BJ (cell line): ENCODE data around the gene ANKRD40. TPM values are rescaled to one million over a fixed set of nuclear protein-coding genes. Genes with fewer than 3 reads are reported as not detected.
A peak's percentile ranks its signal among the peaks of the same experiment; 100 is the strongest.

Experiments used
- CTCF ChIA-PET: fragments of 350-600 bp; formaldehyde crosslinking; extraction: SDS; loops from one replicate; lab custom pipeline; 2021; ENCODE audit warnings: antibody characterized with exemption, inconsistent platforms; lab: Yijun Ruan, JAX
- POLR2A ChIA-PET: fragments of 300-600 bp; sonication (Branson Sonifier 250); formaldehyde crosslinking; extraction: SDS; loops from one replicate; lab custom pipeline; 2021; ENCODE audit warnings: antibody characterized with exemption; lab: Charles Lee
- DNase-seq: peaks from one replicate; pipeline ENCODE4 v3.0.0-alpha.2; 2011; ENCODE audit warnings: low read depth
- H3K27me3 ChIP-seq: 2 replicates; pipeline ENCODE4 v1.6.0; 2011; ENCODE audit warnings: low read length; ENCODE audit not compliant: control insufficient read depth, insufficient read depth
- H3K36me3 ChIP-seq: 2 replicates; pipeline ENCODE4 v1.5.1; 2011; ENCODE audit warnings: low read length; ENCODE audit not compliant: control insufficient read depth, insufficient read depth
- H3K4me3 ChIP-seq: 2 replicates; pipeline ENCODE4 v1.5.1; 2011; ENCODE audit warnings: low read depth, mild to moderate bottlenecking, control low read depth, low read length
- CTCF ChIP-seq: IDR thresholded peaks from 2 replicates; pipeline ENCODE4 v1.5.1; 2011; ENCODE audit warnings: low read depth, mild to moderate bottlenecking, control low read depth, inconsistent platforms, low read length, moderate library complexity; ENCODE audit not compliant: insufficient read depth
- polyA minus RNA-seq: library from RNA; depleted of rRNA, polyadenylated mRNA; stranded (reverse); fragments of >200 nt; gene quantifications from 2 replicates; pipeline ENCODE4 v1.2.3, GENCODE V29; 2011; rRNA and poly(A)+ RNA removed
- polyA plus RNA-seq: library from polyadenylated mRNA; depleted of rRNA; stranded (reverse); fragments of >200 nt; gene quantifications from 2 replicates; pipeline ENCODE4 v1.2.3, GENCODE V29; 2011; rRNA removed

Gene ANKRD40
- polyA plus RNA-seq (19.0 and 29.5 TPM in 2 replicates), polyA minus RNA-seq (17.5 and 22.8 TPM in 2 replicates)

- ChIA-PET POLR2A (interaction anchor here (1.0 kb wide), 1 partner anchor 10 kb away, joined by 7 read pairs; no protein-coding TSS in a partner anchor), CTCF (interaction anchor here (0.6 to 6.6 kb wide), 4 partner anchors 9 to 157 kb away, joined by 3 to 32 read pairs (median 3); no protein-coding TSS in a partner anchor)
- peak within 1 kb of the TSS; percentile 68 for H3K4me3 ChIP-seq
- H3K27me3 ChIP-seq = no peaks in the 10 kb centered on the region
- no peaks in the 10 kb centered on the region for H3K36me3 ChIP-seq
- no peak for TF ChIP-seq CTCF
- DNase-seq = peak; percentile 76
Observed at GRCh38 chr17:50707289-50708049, at the start of gene ANKRD40. Gene ANKRD40, minus strand, starts transcription at chr17:50707914. Its CDS starts 260 bp downstream, at chr17:50707654.

- POLR2A ChIA-PET = no interaction called here
- Histone ChIP-seq H3K4me3 (no peak overlapping the region), H3K27me3 (no peaks in the 10 kb centered on the region), H3K36me3 (peaks cover 6% of the 10 kb centered on the region)
- DNase-seq = no peak
- CTCF ChIA-PET = no interaction called here
- TF ChIP-seq CTCF = no peak
Observed at GRCh38 chr17:50754521-50754920, 46.8 kb upstream of the ANKRD40 start.

GRCh38 chr17:50749245-50749644 lies 41.5 kb upstream of the ANKRD40 start:
- ChIA-PET POLR2A (no interaction called here), CTCF (no interaction called here)
- no peak for TF ChIP-seq CTCF
- Histone ChIP-seq H3K27me3 (no peaks in the 10 kb centered on the region), H3K4me3 (no peak overlapping the region), H3K36me3 (peaks cover 13% of the 10 kb centered on the region)
- no peak for DNase-seq

- H3K36me3 ChIP-seq = peaks cover 22% of the 10 kb centered on the region
- no peak for DNase-seq
- ChIA-PET POLR2A (no interaction called here), CTCF (interaction anchor here (1.3 kb wide), 1 partner anchor 20 kb away, joined by 4 read pairs; no protein-coding TSS in a partner anchor)
- no peak for TF ChIP-seq CTCF
- no peak overlapping the region for H3K4me3 ChIP-seq
- no peaks in the 10 kb centered on the region for H3K27me3 ChIP-seq
Observed at GRCh38 chr17:50745631-50746030, 37.9 kb upstream of the ANKRD40 start.

- ChIA-PET CTCF (interaction anchor here (1.3 kb wide), 1 partner anchor 44 kb away, joined by 3 read pairs; no protein-coding TSS in a partner anchor), POLR2A (no interaction called here)
- Histone ChIP-seq H3K27me3 (no peaks in the 10 kb centered on the region), H3K36me3 (peaks cover 16% of the 10 kb centered on the region), H3K4me3 (no peak overlapping the region)
- no peak for DNase-seq
- TF ChIP-seq CTCF = no peak
Observed at GRCh38 chr17:50739098-50739497, 31.4 kb upstream of the ANKRD40 start.
